Sigmoid colon (tissue), 3 donors: ENCODE results near the gene SHC1.

Source experiments
- CTCF ChIP-seq, 4 experiments: fragments of 450-650 bp in 3 of 4; fragments of 200-600 bp in 1 of 4; IDR thresholded peaks; one replicate each; pipeline ENCODE4 v1.5.1; 2016 to 2019; ENCODE audit warnings: antibody characterized with exemption in 4 of 4, mild to moderate bottlenecking in 3 of 4, moderate library complexity in 2 of 4
- POLR2A ChIP-seq, 2 donors: fragments of 450-650 bp; IDR thresholded peaks; one replicate each; pipeline ENCODE4 v1.6.1; 2016; ENCODE audit warnings: antibody characterized with exemption in 2 of 2, mild to moderate bottlenecking in 2 of 2, moderate library complexity in 2 of 2

- TF ChIP-seq POLR2A (IDR thresholded peaks at IDR 0.05) (no peak), CTCF (IDR thresholded peaks at IDR 0.05) (no peak)
These were observed 29.2 kb upstream of the SHC1 start for GRCh38 chr1:154999571-155000410.
